ENCODE data around the gene DCK.
"Not testable (repeated sequence)": the region's sequence is repeated elsewhere in the genome, so short reads cannot be mapped to it uniquely, and the experiment has no call there.

Gene DCK

GRCh38 chr4:70997546-70997945, 4.1 kb downstream of the DCK start:
- TF ChIP-seq CTCF (IDR thresholded peaks at IDR 0.05; ENCODE audit: extremely low read depth, missing control alignments): no peak
- no peak for DNase-seq (ENCODE audit: low spot score)

- not testable (repeated sequence) for DNase-seq (ENCODE audit: low spot score)
Observed at GRCh38 chr4:70999639-71000038, 6.2 kb downstream of the DCK start.

GRCh38 chr4:71001363-71001762, 7.9 kb downstream of the DCK start:
- DNase-seq (ENCODE audit: low spot score): not testable (repeated sequence)

GRCh38 chr4:71004281-71004851, 10.9 kb downstream of the DCK start:
- no peak for DNase-seq (ENCODE audit: low spot score)
- TF ChIP-seq CTCF (IDR thresholded peaks at IDR 0.05; ENCODE audit: extremely low read depth, missing control alignments): no peak

GRCh38 chr4:71005025-71005424, 11.6 kb downstream of the DCK start:
- not testable (repeated sequence) for DNase-seq (ENCODE audit: low spot score)

GRCh38 chr4:71006203-71006907, 12.9 kb downstream of the DCK start:
- no peak for TF ChIP-seq CTCF (IDR thresholded peaks at IDR 0.05; ENCODE audit: extremely low read depth, missing control alignments)
- DNase-seq (ENCODE audit: low spot score): peak; percentile 62

GRCh38 chr4:71008196-71008595, 14.7 kb downstream of the DCK start:
- DNase-seq (ENCODE audit: low spot score): no peak
- TF ChIP-seq CTCF (IDR thresholded peaks at IDR 0.05; ENCODE audit: extremely low read depth, missing control alignments): no peak

- no peak for TF ChIP-seq CTCF (IDR thresholded peaks at IDR 0.05; ENCODE audit: extremely low read depth, missing control alignments)
- DNase-seq (ENCODE audit: low spot score): no peak
Observed at GRCh38 chr4:71009086-71009485, 15.6 kb downstream of the DCK start.

GRCh38 chr4:71009890-71010588, 16.6 kb downstream of the DCK start:
- TF ChIP-seq CTCF (IDR thresholded peaks at IDR 0.05; ENCODE audit: extremely low read depth, missing control alignments): peak; percentile 27
- DNase-seq (ENCODE audit: low spot score): peak; percentile 55

Data from GM20000 (cell line).